ENCODE data around the gene PHLDA2. TPM values are rescaled to one million over a fixed set of nuclear protein-coding genes. Genes with fewer than 3 reads are reported as not detected.
A peak's percentile ranks its signal among the peaks of the same experiment; 100 is the strongest.

PHLDA2 gene
- total and polyA plus RNA-seq, 4 donors: 0.60 to 49.2 (median 23.0) TPM

DNA sequence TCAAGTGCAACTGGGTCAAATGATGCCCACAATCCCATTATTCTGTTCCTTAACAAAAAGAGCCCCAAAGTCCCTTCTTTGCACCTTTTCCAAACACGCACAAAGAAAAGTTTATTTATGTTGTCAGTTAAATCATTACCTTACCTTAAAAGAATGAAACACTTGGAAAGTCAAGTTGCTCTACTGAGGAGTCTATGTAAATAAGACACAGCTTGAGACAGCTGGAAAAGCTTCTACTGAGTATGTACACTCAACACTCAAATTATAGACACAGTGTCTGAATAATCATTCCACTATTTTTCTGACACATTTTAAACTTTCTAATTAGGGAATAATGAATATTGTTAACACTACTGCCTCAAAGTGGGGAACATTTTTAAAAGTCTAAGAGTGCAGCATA lies 21.6 kb upstream of the PHLDA2 start:
- 76 to 88% methylated on average over 1 of the region's 1 CpG for WGBS, 2 donors
- TF ChIP-seq, protein P1, sequence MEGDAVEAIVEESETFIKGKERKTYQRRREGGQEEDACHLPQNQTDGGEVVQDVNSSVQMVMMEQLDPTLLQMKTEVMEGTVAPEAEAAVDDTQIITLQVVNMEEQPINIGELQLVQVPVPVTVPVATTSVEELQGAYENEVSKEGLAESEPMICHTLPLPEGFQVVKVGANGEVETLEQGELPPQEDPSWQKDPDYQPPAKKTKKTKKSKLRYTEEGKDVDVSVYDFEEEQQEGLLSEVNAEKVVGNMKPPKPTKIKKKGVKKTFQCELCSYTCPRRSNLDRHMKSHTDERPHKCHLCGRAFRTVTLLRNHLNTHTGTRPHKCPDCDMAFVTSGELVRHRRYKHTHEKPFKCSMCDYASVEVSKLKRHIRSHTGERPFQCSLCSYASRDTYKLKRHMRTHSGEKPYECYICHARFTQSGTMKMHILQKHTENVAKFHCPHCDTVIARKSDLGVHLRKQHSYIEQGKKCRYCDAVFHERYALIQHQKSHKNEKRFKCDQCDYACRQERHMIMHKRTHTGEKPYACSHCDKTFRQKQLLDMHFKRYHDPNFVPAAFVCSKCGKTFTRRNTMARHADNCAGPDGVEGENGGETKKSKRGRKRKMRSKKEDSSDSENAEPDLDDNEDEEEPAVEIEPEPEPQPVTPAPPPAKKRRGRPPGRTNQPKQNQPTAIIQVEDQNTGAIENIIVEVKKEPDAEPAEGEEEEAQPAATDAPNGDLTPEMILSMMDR (IDR thresholded peaks at IDR 0.05; ENCODE audit: control extremely low read depth, extremely low read depth): no peak
- ATAC-seq (ENCODE audit: insufficient read depth, low FRiP score): no peak
- Histone ChIP-seq H3K9me3 (ENCODE audit: control insufficient read depth in 4 of 4, insufficient read depth in 3 of 4, low read length in 3 of 4) (no peaks in the 10 kb centered on the region), H3K27ac (ENCODE audit: low read depth in 1 of 2, low read length in 1 of 2) (no peak overlapping the region), H3K36me3 (ENCODE audit: control insufficient read depth in 4 of 4, insufficient read depth in 4 of 4, low read length in 4 of 4) (peaks cover 38 to 57% (median 44%) of the 10 kb centered on the region in 4 donors), H3K9ac (ENCODE audit: insufficient read depth in 1 of 2, low read length in 2 of 2) (no peak overlapping the region), H3K4me3 (no peak overlapping the region), H3K4me1 (ENCODE audit: control insufficient read depth in 5 of 5, insufficient read depth in 5 of 5, low read length in 5 of 5) (peaks cover 0 to 9% (median 5%) of the 10 kb centered on the region in 5 donors), H3K27me3 (ENCODE audit: control insufficient read depth in 3 of 3, insufficient read depth in 3 of 3, low read length in 2 of 3) (no peaks in the 10 kb centered on the region)
- DNase-seq: no peak

DNA sequence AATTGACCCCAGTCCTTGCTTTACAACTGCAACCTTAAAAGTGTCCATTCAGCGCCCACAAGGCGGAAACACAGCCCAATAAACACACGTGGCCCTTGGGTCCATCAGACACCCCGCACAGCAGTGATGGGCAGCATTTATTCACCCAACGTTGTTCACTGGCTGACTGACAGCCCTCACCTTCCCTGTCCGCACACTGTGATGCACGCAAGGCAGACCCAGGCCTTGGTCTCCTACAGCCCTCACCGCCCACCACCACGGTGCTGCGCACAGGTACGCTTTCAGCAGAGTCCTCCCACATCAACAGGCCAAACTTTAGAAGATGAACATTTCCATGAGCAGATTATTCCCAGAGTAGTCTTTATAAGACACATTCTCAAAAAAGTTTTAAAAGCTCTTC lies 20.7 kb upstream of the PHLDA2 start:
- ATAC-seq (ENCODE audit: insufficient read depth, low FRiP score) (no peak), DNase-seq (no peak)
- TF ChIP-seq, protein P1 (IDR thresholded peaks at IDR 0.05; ENCODE audit: control extremely low read depth, extremely low read depth): no peak
- 93 to 94% methylated on average over 11 of the region's 11 CpGs for WGBS, 2 donors
- Histone ChIP-seq H3K36me3 (ENCODE audit: control insufficient read depth in 4 of 4, insufficient read depth in 4 of 4, low read length in 4 of 4) (peaks cover 34 to 50% (median 41%) of the 10 kb centered on the region in 4 donors), H3K27ac (ENCODE audit: low read depth in 1 of 2, low read length in 1 of 2) (no peak overlapping the region), H3K4me3 (no peak overlapping the region), H3K4me1 (ENCODE audit: control insufficient read depth in 5 of 5, insufficient read depth in 5 of 5, low read length in 5 of 5) (peaks cover 0 to 17% (median 7%) of the 10 kb centered on the region in 5 donors), H3K27me3 (ENCODE audit: control insufficient read depth in 3 of 3, insufficient read depth in 3 of 3, low read length in 2 of 3) (no peaks in the 10 kb centered on the region), H3K9ac (ENCODE audit: insufficient read depth in 1 of 2, low read length in 2 of 2) (no peak overlapping the region), H3K9me3 (ENCODE audit: control insufficient read depth in 4 of 4, insufficient read depth in 3 of 4, low read length in 3 of 4) (no peaks in the 10 kb centered on the region)

DNA sequence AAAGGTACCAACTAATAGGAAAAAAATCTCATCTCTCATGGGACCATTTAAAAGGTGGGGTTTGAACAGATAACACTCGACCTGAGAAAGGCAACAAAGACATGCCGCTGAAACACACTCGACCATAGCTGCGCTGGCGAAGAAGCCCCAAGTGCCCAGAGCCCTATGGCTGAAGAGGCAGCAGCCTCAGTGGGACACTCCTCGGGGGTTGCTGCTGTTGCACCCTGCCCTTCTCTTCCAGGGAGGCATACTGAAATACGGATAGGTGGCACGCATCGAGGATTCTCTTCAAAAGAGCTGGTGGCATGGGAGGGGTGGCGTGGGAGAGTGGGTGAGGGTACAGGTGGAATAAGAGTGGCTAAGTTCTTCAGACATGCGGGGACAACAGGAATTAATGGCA lies 18.5 kb upstream of the PHLDA2 start:
- H3K4me3 ChIP-seq: no peak overlapping the region
- no peaks in the 10 kb centered on the region for H3K27me3 ChIP-seq (ENCODE audit: control insufficient read depth in 3 of 3, insufficient read depth in 3 of 3, low read length in 2 of 3)
- no peak overlapping the region for H3K27ac ChIP-seq (ENCODE audit: low read depth in 1 of 2, low read length in 1 of 2)
- ATAC-seq (ENCODE audit: insufficient read depth, low FRiP score): no peak
- H3K36me3 ChIP-seq (ENCODE audit: control insufficient read depth in 4 of 4, insufficient read depth in 4 of 4, low read length in 4 of 4): peaks cover 13 to 34% (median 30%) of the 10 kb centered on the region in 4 donors
- peaks cover 0 to 20% (median 7%) of the 10 kb centered on the region in 5 donors for H3K4me1 ChIP-seq (ENCODE audit: control insufficient read depth in 5 of 5, insufficient read depth in 5 of 5, low read length in 5 of 5)
- TF ChIP-seq, protein P1 (IDR thresholded peaks at IDR 0.05; ENCODE audit: control extremely low read depth, extremely low read depth): no peak
- H3K9ac ChIP-seq (ENCODE audit: insufficient read depth in 1 of 2, low read length in 2 of 2): no peak overlapping the region
- WGBS, 2 donors: 92 to 96% methylated on average over 11 of the region's 11 CpGs
- DNase-seq: no peak
- no peaks in the 10 kb centered on the region for H3K9me3 ChIP-seq (ENCODE audit: control insufficient read depth in 4 of 4, insufficient read depth in 3 of 4, low read length in 3 of 4)

DNA sequence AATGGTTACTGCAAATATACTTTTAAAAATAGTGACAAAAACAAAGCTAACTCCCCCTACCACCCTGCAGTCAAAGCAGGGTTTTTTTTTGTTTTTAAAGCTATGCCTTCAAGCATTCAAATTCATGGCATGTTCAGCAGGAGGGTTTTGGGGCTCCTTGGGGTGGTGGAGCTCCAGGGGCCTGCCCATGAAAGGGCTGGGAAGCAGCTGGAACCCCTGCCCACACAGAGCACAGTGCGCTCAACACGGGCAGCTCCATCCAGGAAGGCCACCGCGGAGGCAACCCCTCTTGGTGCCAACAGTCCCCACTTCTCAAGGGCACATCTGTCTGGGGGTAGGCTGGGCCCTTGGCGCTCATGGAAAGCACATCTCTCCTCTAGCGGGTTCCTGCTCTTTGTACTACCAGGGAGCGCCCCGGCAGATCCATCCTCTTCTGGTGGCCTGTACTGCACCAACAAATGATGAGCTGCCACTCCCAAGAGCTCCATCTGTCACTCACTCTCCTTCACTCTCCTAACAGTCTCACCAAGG lies 16.6 kb upstream of the PHLDA2 start:
- WGBS, 2 donors: 73 to 75% methylated on average over 8 of the region's 8 CpGs
- Histone ChIP-seq H3K4me1 (ENCODE audit: control insufficient read depth in 5 of 5, insufficient read depth in 5 of 5, low read length in 5 of 5) (peaks cover 0 to 20% (median 7%) of the 10 kb centered on the region in 5 donors), H3K9ac (ENCODE audit: insufficient read depth in 1 of 2, low read length in 2 of 2) (no peak overlapping the region), H3K27me3 (ENCODE audit: control insufficient read depth in 3 of 3, insufficient read depth in 3 of 3, low read length in 2 of 3) (no peaks in the 10 kb centered on the region), H3K9me3 (ENCODE audit: control insufficient read depth in 4 of 4, insufficient read depth in 3 of 4, low read length in 3 of 4) (no peaks in the 10 kb centered on the region), H3K27ac (ENCODE audit: low read depth in 1 of 2, low read length in 1 of 2) (peak overlapping the region in 1 of 2 donors; percentile 46), H3K36me3 (ENCODE audit: control insufficient read depth in 4 of 4, insufficient read depth in 4 of 4, low read length in 4 of 4) (peaks cover 5 to 29% (median 13%) of the 10 kb centered on the region in 4 donors), H3K4me3 (no peak overlapping the region)
- no peak for ATAC-seq (ENCODE audit: insufficient read depth, low FRiP score)
- TF ChIP-seq, protein P1 (IDR thresholded peaks at IDR 0.05; ENCODE audit: control extremely low read depth, extremely low read depth): no peak
- DNase-seq: no peak

Measured in lung (tissue), 12 donors.